ENCODE measurements around the gene COL4A5.

COL4A5 gene

GRCh38 chrX:108642273-108642628 lies 202.6 kb downstream of the COL4A5 start:
- DNase-seq = no peak

GRCh38 chrX:108664701-108665100 lies 225.1 kb downstream of the COL4A5 start:
- no peak for DNase-seq

- no peak for DNase-seq
Observed at GRCh38 chrX:108666101-108666500, 226.5 kb downstream of the COL4A5 start.

- no peak for DNase-seq
Observed at GRCh38 chrX:108671526-108671925, 231.9 kb downstream of the COL4A5 start.

GRCh38 chrX:108696690-108697089 lies 257.1 kb downstream of the COL4A5 start:
- DNase-seq = no peak

- DNase-seq = peak; percentile 13
Observed at GRCh38 chrX:108699368-108699767, 259.7 kb downstream of the COL4A5 start.

GRCh38 chrX:108701633-108702032 lies 262.0 kb downstream of the COL4A5 start:
- no peak for DNase-seq

- no peak for DNase-seq
Observed at GRCh38 chrX:108702530-108702929, 262.9 kb downstream of the COL4A5 start.

GRCh38 chrX:108704839-108705238 lies 265.2 kb downstream of the COL4A5 start:
- no peak for DNase-seq

- DNase-seq = no peak
Observed at GRCh38 chrX:108712886-108713285, 273.2 kb downstream of the COL4A5 start.

GRCh38 chrX:108722561-108722960 lies 282.9 kb downstream of the COL4A5 start:
- no peak for DNase-seq

GRCh38 chrX:108726748-108727147 lies 287.1 kb downstream of the COL4A5 start:
- no peak for DNase-seq

- peak; percentile 32 for DNase-seq
Observed at GRCh38 chrX:108731153-108731552, 291.5 kb downstream of the COL4A5 start.

GRCh38 chrX:108732630-108733321 lies 293.1 kb downstream of the COL4A5 start:
- peak; percentile 64 for DNase-seq

GRCh38 chrX:108734426-108734825 lies 294.8 kb downstream of the COL4A5 start:
- DNase-seq = peak; percentile 3

GRCh38 chrX:108735091-108735678 lies 295.5 kb downstream of the COL4A5 start:
- DNase-seq = peak; percentile 58

GRCh38 chrX:108735679-108736508 lies 296.3 kb downstream of the COL4A5 start:
- peak; percentile 79 for DNase-seq

- peak; percentile 85 for DNase-seq
Observed at GRCh38 chrX:108736509-108737479, 297.2 kb downstream of the COL4A5 start, which contains the start of gene IRS4. Gene IRS4, minus strand, starts transcription at chrX:108736563.

- peak; percentile 25 for DNase-seq
Observed at GRCh38 chrX:108737754-108738153, 298.1 kb downstream of the COL4A5 start.

- no peak for DNase-seq
Observed at GRCh38 chrX:108740299-108740774, 300.7 kb downstream of the COL4A5 start.

Data from retina (tissue), 1 donor.